SK-MEL-5 (cell line): ENCODE measurements around the gene BCAR1. TPM values are rescaled to one million over a fixed set of nuclear protein-coding genes. Genes with fewer than 3 reads are reported as not detected.
A peak's percentile ranks its signal among the peaks of the same experiment; 100 is the strongest.
"Not testable (repeated sequence)": the region's sequence is repeated elsewhere in the genome, so short reads cannot be mapped to it uniquely, and the experiment has no call there.

Experiments
- DNase-seq: peaks from one replicate; pipeline ENCODE4 v3.0.0-alpha.2; 2016; ENCODE audit warnings: low read depth, low spot score
- in situ Hi-C: cut with HindIII; loops from 2 replicates; pipeline ENCODE4 v1.10.0; 2016; ENCODE audit warnings: low sequenced_read_pairs, high pct_unique_total_duplicates, low pct_unique_long_range_greater_than_20kb
- total RNA-seq: library from RNA; depleted of rRNA; stranded (reverse); fragments of >200 nt; shearing (Covaris generic); gene quantifications from 2 replicates; pipeline ENCODE4 v1.2.3, GENCODE V29; 2014

BCAR1 gene
- total RNA-seq, 1 experiment from 2014 or later: 12.4 TPM

- no peak for DNase-seq
- in situ Hi-C loops: no loop called here
Observed at GRCh38 chr16:75246504-75247205, 4.8 kb downstream of the BCAR1 start.

- in situ Hi-C loops: no loop called here
- DNase-seq: peak; percentile 63
Observed at GRCh38 chr16:75244844-75245758, 6.3 kb downstream of the BCAR1 start.

GRCh38 chr16:75244225-75244809 is 7.1 kb downstream of the BCAR1 start:
- in situ Hi-C loops: no loop called here
- peak; percentile 26 for DNase-seq

GRCh38 chr16:75243667-75244224 is 7.7 kb downstream of the BCAR1 start:
- no peak for DNase-seq
- in situ Hi-C loops: no loop called here

- DNase-seq, in situ Hi-C loops: not testable (repeated sequence)
Observed at GRCh38 chr16:75242436-75243078, 8.9 kb downstream of the BCAR1 start.

GRCh38 chr16:75241955-75242354 is 9.5 kb downstream of the BCAR1 start:
- in situ Hi-C loops: no loop called here
- DNase-seq: no peak

GRCh38 chr16:75241412-75241811 is 10.0 kb downstream of the BCAR1 start:
- DNase-seq: no peak
- in situ Hi-C loops: no loop called here

- in situ Hi-C loops, DNase-seq: not testable (repeated sequence)
Observed at GRCh38 chr16:75240633-75241032, 10.8 kb downstream of the BCAR1 start.

- no peak for DNase-seq
- in situ Hi-C loops: no loop called here
Observed at GRCh38 chr16:75239542-75240122, 11.8 kb downstream of the BCAR1 start.

GRCh38 chr16:75238853-75239541 is 12.4 kb downstream of the BCAR1 start:
- no peak for DNase-seq

GRCh38 chr16:75238132-75238852 is 13.1 kb downstream of the BCAR1 start:
- DNase-seq: peak; percentile 50
- in situ Hi-C loops: no loop called here

More at GRCh38 chr16:75238853-75239541, 12.4 kb downstream of the BCAR1 start:
- in situ Hi-C loops: no loop called here

GRCh38 chr16:75237398-75238131 is 13.9 kb downstream of the BCAR1 start:
- no peak for DNase-seq
- in situ Hi-C loops: no loop called here

GRCh38 chr16:75236736-75237397 is 14.6 kb downstream of the BCAR1 start:
- in situ Hi-C loops: no loop called here
- no peak for DNase-seq

- DNase-seq: no peak
- in situ Hi-C loops: no loop called here
Observed at GRCh38 chr16:75236232-75236631, 15.2 kb downstream of the BCAR1 start.

- DNase-seq: no peak
- in situ Hi-C loops: no loop called here
Observed at GRCh38 chr16:75235721-75236193, 15.7 kb downstream of the BCAR1 start.
